H9 (cell line): ENCODE results near the gene SMIM20. TPM values are rescaled to one million over a fixed set of nuclear protein-coding genes. Genes with fewer than 3 reads are reported as not detected.

Experiments
- DNase-seq: peaks from one replicate; pipeline ENCODE4 v3.0.0-alpha.2; 2017
- H2AFZ ChIP-seq: one replicate; pipeline ENCODE4 v1.6.1; 2013; ENCODE audit warnings: mild to moderate bottlenecking, low read length, control low read depth, moderate library complexity
- H2AK5ac ChIP-seq: 2 replicates; pipeline ENCODE4 v1.6.1; 2013; ENCODE audit warnings: low read length, control low read depth, mixed read lengths; ENCODE audit not compliant: insufficient read length
- H2BK120ac ChIP-seq: one replicate; pipeline ENCODE4 v1.6.1; 2013; ENCODE audit warnings: low read depth, mild to moderate bottlenecking, low read length, control low read depth, inconsistent platforms; ENCODE audit not compliant: poor library complexity, severe bottlenecking
- H2BK12ac ChIP-seq: 2 replicates; pipeline ENCODE4 v1.6.1; 2013; ENCODE audit warnings: low read length, control low read depth, mixed read lengths, low read depth; ENCODE audit not compliant: insufficient read length
- H2BK15ac ChIP-seq: 2 replicates; pipeline ENCODE4 v1.6.1; 2013; ENCODE audit warnings: low read depth, low read length, control low read depth
- H2BK20ac ChIP-seq: one replicate; pipeline ENCODE4 v1.6.1; 2013; ENCODE audit warnings: low read depth, mild to moderate bottlenecking, low read length, control low read depth, inconsistent platforms; ENCODE audit not compliant: poor library complexity, severe bottlenecking
- H2BK5ac ChIP-seq: 2 replicates; pipeline ENCODE4 v1.6.1; 2013; ENCODE audit warnings: low read length, control low read depth, mixed read lengths; ENCODE audit not compliant: insufficient read length
- H3K14ac ChIP-seq: 2 replicates; pipeline ENCODE4 v1.6.1; 2013; ENCODE audit warnings: low read length, control low read depth; ENCODE audit not compliant: insufficient read depth
- H3K18ac ChIP-seq: 2 replicates; pipeline ENCODE4 v1.6.1; 2013; ENCODE audit warnings: low read depth, mild to moderate bottlenecking, mixed read lengths, low read length, control low read depth; ENCODE audit not compliant: insufficient read length
- H3K23ac ChIP-seq: 2 replicates; pipeline ENCODE4 v1.6.1; 2013; ENCODE audit warnings: low read length, control low read depth, mixed read lengths, low read depth; ENCODE audit not compliant: insufficient read length
- H3K23me2 ChIP-seq: 2 replicates; pipeline ENCODE4 v1.6.1; 2013; ENCODE audit warnings: low read depth, mild to moderate bottlenecking, mixed read lengths, low read length, control low read depth; ENCODE audit not compliant: insufficient read length, poor library complexity, severe bottlenecking
- H3K27ac ChIP-seq: 2 replicates; pipeline ENCODE4 v1.5.1; 2013; ENCODE audit warnings: low read length, control low read depth, mixed read lengths, low read depth; ENCODE audit not compliant: insufficient read length
- H3K27me3 ChIP-seq: 2 replicates; pipeline ENCODE4 v1.6.1; 2013; ENCODE audit warnings: low read length, control low read depth, inconsistent platforms; ENCODE audit not compliant: insufficient read depth
- H3K4ac ChIP-seq: 2 replicates; pipeline ENCODE4 v1.6.1; 2013; ENCODE audit warnings: low read depth, mild to moderate bottlenecking, control low read depth, inconsistent platforms, low read length, moderate library complexity
- H3K4me1 ChIP-seq: 2 replicates; pipeline ENCODE4 v1.6.1; 2013; ENCODE audit warnings: low read length, control low read depth, inconsistent platforms; ENCODE audit not compliant: insufficient read depth
- H3K4me2 ChIP-seq: 2 replicates; pipeline ENCODE4 v1.6.1; 2013; ENCODE audit warnings: low read length, control low read depth, mixed read lengths; ENCODE audit not compliant: insufficient read length, insufficient read depth
- H3K56ac ChIP-seq: 2 replicates; pipeline ENCODE4 v1.6.1; 2013; ENCODE audit warnings: low read depth, mild to moderate bottlenecking, mixed read lengths, low read length, control low read depth; ENCODE audit not compliant: insufficient read length
- H3K79me1 ChIP-seq: 2 replicates; pipeline ENCODE4 v1.6.1; 2013; ENCODE audit warnings: low read depth, mild to moderate bottlenecking, moderate library complexity, low read length, control low read depth, inconsistent platforms; ENCODE audit not compliant: insufficient read depth, poor library complexity, severe bottlenecking
- H3K79me2 ChIP-seq: 2 replicates; pipeline ENCODE4 v1.6.1; 2013; ENCODE audit warnings: low read length, control low read depth, inconsistent platforms; ENCODE audit not compliant: insufficient read depth
- H3K9ac ChIP-seq: 2 replicates; pipeline ENCODE4 v1.6.1; 2013; ENCODE audit warnings: low read length, control low read depth, mixed read lengths; ENCODE audit not compliant: insufficient read length; ENCODE audit errors: extremely low read depth
- H3K9me3 ChIP-seq: one replicate; pipeline ENCODE4 v1.6.1; 2013; ENCODE audit warnings: low read depth, low read length, inconsistent platforms; ENCODE audit not compliant: control insufficient read depth
- H3T11ph ChIP-seq: one replicate; pipeline ENCODE4 v1.6.1; 2013; ENCODE audit warnings: mild to moderate bottlenecking, low read length, control low read depth, inconsistent platforms
- H4K20me1 ChIP-seq: one replicate; pipeline ENCODE4 v1.6.1; 2013; ENCODE audit not compliant: control insufficient read depth, insufficient read length, insufficient read depth
- H4K5ac ChIP-seq: 2 replicates; pipeline ENCODE4 v1.6.1; 2013; ENCODE audit warnings: low read depth, mild to moderate bottlenecking, mixed read lengths, low read length, control low read depth; ENCODE audit not compliant: insufficient read length
- H4K8ac ChIP-seq: replicated peaks from 2 replicates; pipeline ENCODE4 v1.6.1; 2013; ENCODE audit warnings: low read length, control low read depth, mixed read lengths, low read depth; ENCODE audit not compliant: insufficient read length
- H4K91ac ChIP-seq: 2 replicates; pipeline ENCODE4 v1.6.1; 2013; ENCODE audit warnings: low read depth, mild to moderate bottlenecking, moderate library complexity, mixed read lengths, low read length, control low read depth; ENCODE audit not compliant: insufficient read length
- H3K27ac Mint-ChIP-seq, 3 experiments: 2 replicates in 2 of 3; 3 replicates in 1 of 3; pipeline ENCODE4 v1.8.0; 2020 to 2021; ENCODE audit warnings: mixed read lengths in 3 of 3, mild to moderate bottlenecking in 1 of 3, moderate library complexity in 1 of 3
- H3K27me3 Mint-ChIP-seq: 2 replicates; pipeline ENCODE4 v1.8.0; 2021; ENCODE audit warnings: low read depth, mild to moderate bottlenecking, moderate library complexity, mixed read lengths
- H3K36me3 Mint-ChIP-seq, 3 experiments: 2 replicates in 2 of 3; 3 replicates in 1 of 3; pipeline ENCODE4 v1.8.0; 2020 to 2021; ENCODE audit warnings: low read depth in 3 of 3, mixed read lengths in 3 of 3; ENCODE audit not compliant: insufficient read depth in 1 of 3
- H3K4me1 Mint-ChIP-seq, 2 experiments: 2 replicates each; pipeline ENCODE4 v1.8.0; 2020; ENCODE audit warnings: mixed read lengths in 2 of 2
- H3K4me3 Mint-ChIP-seq, 2 experiments: 2 replicates in 1 of 2; 3 replicates in 1 of 2; pipeline ENCODE4 v1.8.0; 2020 to 2021; ENCODE audit warnings: mild to moderate bottlenecking in 2 of 2, mixed read lengths in 2 of 2, moderate library complexity in 1 of 2
- H3K9me3 Mint-ChIP-seq, 2 experiments: 2 replicates in 1 of 2; 3 replicates in 1 of 2; pipeline ENCODE4 v1.8.0; 2020; ENCODE audit warnings: mild to moderate bottlenecking in 2 of 2, mixed read lengths in 2 of 2, moderate library complexity in 1 of 2
- CTCF ChIP-seq: fragments of 200-600 bp; sonication (generic); conservative IDR thresholded peaks from 3 replicates; pipeline ENCODE4 v1.8.0; 2021; ENCODE audit warnings: antibody characterized with exemption, mild to moderate bottlenecking
- WGBS: extraction: QIAGEN DNeasy Blood & Tissue Kit; methylation state at CpG from one replicate; pipeline ENCODE4 v1.1.7; 2013; ENCODE audit warnings: missing lambda C conversion rate, low lambda C conversion rate, mixed read lengths; ENCODE audit not compliant: insufficient read length; ENCODE audit errors: extremely low coverage; 5-methylcytosine and 5-hydroxymethylcytosine counted together
- total RNA-seq: library from RNA; stranded (reverse); gene quantifications from 2 replicates; pipeline ENCODE4 v1.2.1, GENCODE V29; 2021

Gene SMIM20
- total RNA-seq, 1 experiment from 2014 or later, result 40.2 TPM

GRCh38 chr4:25938787-25939186 is 24.8 kb downstream of the SMIM20 start:
- Histone ChIP-seq H3K27me3 (no peaks in the 10 kb centered on the region), H3K14ac (no peak overlapping the region), H2BK120ac (no peak overlapping the region), H3T11ph (no peak overlapping the region), H4K8ac (no peak overlapping the region), H3K56ac (no peak overlapping the region), H4K5ac (no peak overlapping the region), H3K79me2 (no peaks in the 10 kb centered on the region), H3K4ac (no peak overlapping the region), H3K4me1 (no peaks in the 10 kb centered on the region), H3K23ac (no peak overlapping the region), H2AK5ac (no peak overlapping the region), H2BK15ac (no peak overlapping the region), H3K23me2 (no peaks in the 10 kb centered on the region), H2BK20ac (no peak overlapping the region), H4K91ac (no peak overlapping the region), H2BK5ac (no peak overlapping the region), H3K9ac (no peak overlapping the region), H3K79me1 (no peaks in the 10 kb centered on the region), H3K9me3 (no peaks in the 10 kb centered on the region), H3K27ac (no peak overlapping the region), H3K18ac (no peak overlapping the region), H2BK12ac (no peak overlapping the region), H2AFZ (no peak overlapping the region), H3K4me2 (no peak overlapping the region), H4K20me1 (no peaks in the 10 kb centered on the region)
- WGBS, result no CpG with 5 or more reads among the region's 3 CpGs
- Mint-ChIP-seq H3K4me1 (no peaks in the 10 kb centered on the region; a peak in 1 of 4 replicates), H3K27me3 (peaks cover 5% of the 10 kb centered on the region), H3K36me3 (peaks cover 0 to 4% (median 3%) of the 10 kb centered on the region in 3 experiments; a peak in 1 of 7 replicates), H3K4me3 (no peak overlapping the region), H3K9me3 (peaks cover 7 to 8% of the 10 kb centered on the region in 2 experiments; a peak in 4 of 5 replicates), H3K27ac (no peak overlapping the region)
- DNase-seq, result no peak
- TF ChIP-seq CTCF, result no peak
